ENCODE data around the gene PUS1.
A peak's percentile ranks its signal among the peaks of the same experiment; 100 is the strongest.

PUS1 gene

GRCh38 chr12:131896080-131896810 lies 32.8 kb upstream of the PUS1 start:
- peak; percentile 61 for TF ChIP-seq POLR2A (IDR thresholded peaks at IDR 0.05; ENCODE audit: low read depth, low read length)
- FAIRE-seq (peak; percentile 45), DNase-seq (ENCODE audit: insufficient read length, low spot score) (peak; percentile 98)

- no peak for FAIRE-seq
These were observed 32.2 kb upstream of the PUS1 start for GRCh38 chr12:131896811-131897270.

GRCh38 chr12:131897276-131897675 lies 31.8 kb upstream of the PUS1 start:
- DNase-seq (ENCODE audit: insufficient read length, low spot score), result no peak
- no peak for TF ChIP-seq POLR2A (IDR thresholded peaks at IDR 0.05; ENCODE audit: low read depth, low read length)
- FAIRE-seq, result no peak

More at GRCh38 chr12:131896811-131897270, 32.2 kb upstream of the PUS1 start:
- peak; percentile 99 for DNase-seq (ENCODE audit: insufficient read length, low spot score)
- TF ChIP-seq POLR2A (IDR thresholded peaks at IDR 0.05; ENCODE audit: low read depth, low read length), result no peak

GRCh38 chr12:131897875-131898274 lies 31.2 kb upstream of the PUS1 start:
- TF ChIP-seq POLR2A (IDR thresholded peaks at IDR 0.05; ENCODE audit: low read depth, low read length), result no peak
- no peak for DNase-seq (ENCODE audit: insufficient read length, low spot score)
- FAIRE-seq, result no peak

GRCh38 chr12:131900397-131900796 lies 28.7 kb upstream of the PUS1 start:
- DNase-seq (ENCODE audit: insufficient read length, low spot score) (no peak), FAIRE-seq (no peak)
- TF ChIP-seq POLR2A (IDR thresholded peaks at IDR 0.05; ENCODE audit: low read depth, low read length), result no peak

- DNase-seq (ENCODE audit: insufficient read length, low spot score) (no peak), FAIRE-seq (no peak)
- no peak for TF ChIP-seq POLR2A (IDR thresholded peaks at IDR 0.05; ENCODE audit: low read depth, low read length)
These were observed 27.4 kb upstream of the PUS1 start for GRCh38 chr12:131901431-131902331.

GRCh38 chr12:131902332-131903241 lies 26.5 kb upstream of the PUS1 start:
- FAIRE-seq (no peak), DNase-seq (ENCODE audit: insufficient read length, low spot score) (no peak)
- TF ChIP-seq POLR2A (IDR thresholded peaks at IDR 0.05; ENCODE audit: low read depth, low read length), result no peak

GRCh38 chr12:131903270-131904255 lies 25.5 kb upstream of the PUS1 start:
- FAIRE-seq, result no peak
- no peak for TF ChIP-seq POLR2A (IDR thresholded peaks at IDR 0.05; ENCODE audit: low read depth, low read length)

GRCh38 chr12:131904346-131904745 lies 24.7 kb upstream of the PUS1 start:
- no peak for DNase-seq (ENCODE audit: insufficient read length, low spot score)
- no peak for TF ChIP-seq POLR2A (IDR thresholded peaks at IDR 0.05; ENCODE audit: low read depth, low read length)
- FAIRE-seq, result no peak

More at GRCh38 chr12:131903270-131904255, 25.5 kb upstream of the PUS1 start:
- DNase-seq (ENCODE audit: insufficient read length, low spot score), result no peak

GRCh38 chr12:131905081-131905629 lies 23.9 kb upstream of the PUS1 start:
- no peak for TF ChIP-seq POLR2A (IDR thresholded peaks at IDR 0.05; ENCODE audit: low read depth, low read length)
- DNase-seq (ENCODE audit: insufficient read length, low spot score) (no peak), FAIRE-seq (no peak)

- no peak for FAIRE-seq
- no peak for TF ChIP-seq POLR2A (IDR thresholded peaks at IDR 0.05; ENCODE audit: low read depth, low read length)
- no peak for DNase-seq (ENCODE audit: insufficient read length, low spot score)
These were observed 23.4 kb upstream of the PUS1 start for GRCh38 chr12:131905630-131906091.
